Central memory CD4-positive, alpha-beta T cell (primary cell): ENCODE results near the gene CWC22.
"Not testable (repeated sequence)": the region's sequence is repeated elsewhere in the genome, so short reads cannot be mapped to it uniquely, and the experiment has no call there.

Experiments
- DNase-seq: peaks from one replicate; pipeline ENCODE4 v3.0.0; 2022
- total RNA-seq, 3 experiments: gene quantifications; one replicate each; lab custom pipeline; 2026; lab: John Stamatoyannopoulos, UW

Gene CWC22
- total RNA-seq, result 42.8 to 72.6 (median 50.8) reads per million in 3 experiments

- peak; percentile 89 for DNase-seq
Observed at GRCh38 chr2:180006781-180007579, at the start of gene CWC22. Gene CWC22 (minus strand): TSS chr2:180007297. CDS start chr2:179993341, 13,956 bp downstream.

- DNase-seq, result no peak
Observed at GRCh38 chr2:180056367-180057118, 49.4 kb upstream of the CWC22 start.

GRCh38 chr2:180054576-180054975 is 47.5 kb upstream of the CWC22 start:
- not testable (repeated sequence) for DNase-seq

DNA sequence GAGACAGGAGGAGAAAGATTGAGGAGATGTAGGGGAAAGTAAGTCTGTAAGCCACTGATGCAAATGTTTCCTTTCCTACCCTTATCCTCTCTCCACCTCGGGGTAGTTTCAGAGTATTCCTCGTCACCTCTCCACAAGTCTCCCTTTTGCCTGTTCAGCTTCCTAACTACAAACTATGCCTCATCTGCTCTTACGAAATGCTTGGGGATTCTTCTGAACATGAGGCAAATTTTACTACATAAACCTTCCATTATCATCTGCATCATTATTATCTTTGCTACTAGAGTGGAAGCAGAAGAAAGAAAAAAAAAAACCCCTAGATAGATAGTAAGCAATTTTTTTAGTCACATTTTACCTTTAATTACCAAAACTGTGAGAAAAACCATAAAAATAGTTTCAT is 43.1 kb upstream of the CWC22 start:
- no peak for DNase-seq

- DNase-seq, result no peak
Observed at GRCh38 chr2:180048251-180048650, 41.2 kb upstream of the CWC22 start.

DNA sequence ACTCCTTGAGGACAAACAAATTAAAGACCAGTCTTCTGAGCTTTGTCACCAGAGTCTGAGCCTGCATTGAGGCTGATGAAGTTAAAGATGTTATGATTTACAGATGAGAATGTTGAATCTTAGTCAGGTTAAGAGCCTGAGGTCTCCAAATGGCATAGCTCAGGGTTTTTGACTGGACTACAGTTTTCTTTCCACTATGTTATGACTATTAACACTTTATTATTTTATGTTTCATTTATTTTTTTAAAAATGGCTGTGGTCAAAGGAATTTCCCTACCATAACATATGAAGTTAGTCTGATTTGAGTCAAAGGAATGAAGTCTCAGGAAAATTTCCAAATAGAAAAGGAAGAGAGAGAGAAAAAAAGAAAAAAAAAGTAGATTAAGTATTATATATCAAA is 39.7 kb upstream of the CWC22 start:
- no peak for DNase-seq

- DNase-seq, result no peak
Observed at GRCh38 chr2:180046202-180046601, 39.1 kb upstream of the CWC22 start.

DNA sequence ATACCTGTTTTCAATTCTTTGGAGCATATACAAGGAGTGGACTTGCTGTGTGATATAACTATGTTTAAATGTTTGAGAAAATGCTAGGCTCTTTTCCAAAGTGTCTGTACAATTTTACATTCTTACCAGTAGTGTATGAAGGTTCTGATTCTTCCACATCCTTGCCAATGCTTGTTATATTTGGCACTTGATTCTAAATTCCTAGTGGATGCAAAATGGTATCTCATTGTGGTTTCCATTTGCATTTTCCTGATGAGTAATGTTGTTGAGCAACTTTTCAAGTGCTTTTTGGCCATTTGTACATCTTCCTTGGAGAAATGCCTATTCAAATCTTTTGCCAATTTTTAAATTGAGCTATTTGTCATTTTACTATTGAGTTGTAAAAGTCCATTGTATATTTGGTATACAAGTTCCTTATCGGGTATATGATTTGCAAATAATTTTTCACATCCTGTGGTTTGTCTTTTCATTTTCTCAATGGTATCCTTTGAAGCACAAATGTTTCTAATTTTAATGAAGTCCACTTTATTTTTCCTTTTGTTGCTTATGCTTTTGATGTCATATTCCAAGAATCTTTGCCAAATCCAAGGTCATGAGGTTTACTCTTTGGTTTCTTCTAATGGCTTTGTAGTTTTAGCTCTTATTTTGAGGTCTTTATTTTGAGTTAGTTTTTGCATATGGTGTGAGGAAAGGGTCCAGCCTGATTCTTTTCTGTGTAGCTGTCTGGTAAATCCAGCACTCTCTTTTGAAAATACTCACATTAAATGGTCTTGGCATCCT is 33.2 kb upstream of the CWC22 start:
- no peak for DNase-seq

GRCh38 chr2:180038997-180039396 is 31.9 kb upstream of the CWC22 start:
- DNase-seq, result no peak

DNA sequence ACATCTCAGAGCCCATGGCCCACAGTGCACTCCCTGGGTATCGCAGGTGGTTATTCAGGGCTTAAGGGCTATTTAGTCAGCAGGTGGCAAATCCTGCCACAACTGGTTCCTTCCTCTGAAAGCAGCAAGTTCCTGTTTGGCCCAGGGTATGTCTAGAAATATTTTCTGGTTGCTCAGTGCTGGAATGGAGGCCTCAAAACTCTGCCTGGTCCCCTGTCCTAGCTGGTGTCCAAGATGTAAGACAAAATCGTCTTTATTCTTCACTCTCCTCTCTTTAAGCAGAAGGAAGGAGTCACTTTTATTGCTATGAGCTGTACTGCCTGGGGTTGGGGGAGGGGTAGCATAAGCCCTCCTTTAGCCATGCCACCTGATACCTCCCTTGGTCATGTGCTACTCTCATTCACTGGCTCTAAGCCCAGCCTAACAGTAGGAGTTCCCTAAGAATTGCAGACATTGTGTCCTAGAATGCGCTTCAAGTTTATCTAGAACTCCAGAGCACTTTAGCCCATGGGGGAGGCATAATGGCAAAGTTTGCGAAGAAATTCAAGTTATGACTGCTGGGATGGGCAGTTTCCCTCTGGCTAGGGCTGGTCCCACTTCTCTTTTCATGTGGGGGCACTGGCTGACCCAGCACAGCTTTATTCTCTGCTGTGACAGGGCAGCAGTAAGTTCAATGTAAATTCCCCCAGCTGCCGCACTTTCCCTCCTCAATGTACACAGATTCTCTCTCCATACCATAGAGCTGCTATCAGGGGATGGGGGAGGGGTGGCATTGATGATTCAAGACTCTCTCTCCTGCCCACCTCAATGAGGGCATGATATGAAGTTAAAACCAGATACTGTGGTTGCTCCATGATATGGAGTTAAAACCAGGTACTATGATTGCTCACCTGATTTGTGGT is 27.1 kb upstream of the CWC22 start:
- DNase-seq, result no peak

DNA sequence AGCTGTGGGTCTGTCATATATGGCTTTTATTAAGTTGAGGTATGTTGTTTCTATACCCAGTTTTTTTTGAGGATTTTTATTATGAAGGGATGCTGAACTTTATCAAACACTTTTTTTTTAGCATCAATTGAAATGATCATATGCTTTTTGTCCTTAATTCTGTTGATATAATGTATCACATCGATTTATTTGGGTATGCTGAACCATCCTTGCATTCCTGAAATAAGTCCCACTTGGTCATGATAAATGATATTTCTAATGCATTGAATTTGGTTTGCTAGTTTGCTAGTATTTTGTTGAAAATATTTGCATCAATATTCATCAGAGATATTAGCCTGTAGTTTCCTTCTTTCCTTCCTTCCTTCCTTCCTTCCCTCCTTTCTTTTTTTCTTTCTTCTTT is 22.5 kb upstream of the CWC22 start:
- DNase-seq, result no peak

- no peak for DNase-seq
Observed at GRCh38 chr2:180021850-180022249, 14.8 kb upstream of the CWC22 start.

DNA sequence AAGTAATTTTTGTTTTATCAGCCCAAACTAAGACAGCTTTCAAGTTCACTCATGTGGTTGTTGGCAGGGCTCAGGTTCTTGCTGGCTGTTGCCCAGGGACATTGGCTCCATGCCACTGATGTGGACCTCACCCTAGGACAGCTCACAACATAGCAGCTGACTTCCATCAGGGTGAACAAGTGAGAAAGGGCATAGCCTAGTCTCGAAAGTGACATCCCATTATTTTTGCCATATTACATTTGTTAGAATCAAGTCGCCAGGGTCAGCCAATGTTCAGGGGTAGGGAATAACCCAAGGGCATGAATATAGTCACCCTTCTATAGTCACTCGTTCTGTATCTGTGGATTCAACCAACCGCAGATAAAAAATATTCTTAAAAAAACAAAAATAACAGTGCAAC is 10.7 kb upstream of the CWC22 start:
- no peak for DNase-seq

DNA sequence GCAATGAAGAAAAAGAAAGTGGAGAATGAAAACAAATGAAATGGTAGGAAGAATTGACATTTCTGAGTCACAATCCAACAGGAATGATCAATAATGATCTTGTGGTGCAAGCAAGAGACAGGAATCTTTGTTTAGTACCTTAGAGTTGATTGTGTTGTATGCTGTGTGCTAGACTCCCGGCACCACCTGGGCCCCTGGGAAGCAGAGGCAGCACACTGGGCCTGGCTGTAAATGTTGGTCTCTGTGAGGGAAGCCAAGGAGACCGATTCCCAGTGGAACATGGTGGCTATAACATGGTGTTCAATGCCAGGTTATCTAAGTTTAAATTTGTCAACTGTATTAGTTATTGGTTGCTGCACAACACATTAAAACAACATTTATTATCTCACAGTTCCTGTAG is 9.8 kb upstream of the CWC22 start:
- DNase-seq, result no peak

- no peak for DNase-seq
Observed at GRCh38 chr2:180015951-180016709, 9.0 kb upstream of the CWC22 start.

- DNase-seq, result no peak
Observed at GRCh38 chr2:180012523-180012922, 5.4 kb upstream of the CWC22 start.

DNA sequence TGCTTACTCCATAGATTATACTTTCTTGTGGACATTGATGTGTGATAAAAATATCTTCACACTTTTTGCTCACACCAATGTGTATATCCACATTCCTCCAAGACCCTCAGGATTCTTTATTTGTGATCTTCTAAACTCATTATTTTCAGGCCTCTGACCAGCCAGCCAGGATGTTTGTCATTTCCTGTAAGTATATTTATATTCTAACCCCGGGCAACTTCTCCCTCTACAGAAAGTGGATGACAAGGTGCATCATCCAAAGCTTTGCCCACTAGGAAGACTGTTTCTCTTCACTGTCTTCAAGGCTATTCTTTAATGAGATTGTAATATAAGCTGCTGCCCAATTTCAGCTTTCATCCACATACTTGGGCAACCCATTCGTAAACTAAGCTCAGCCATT is 3.6 kb upstream of the CWC22 start:
- DNase-seq, result no peak

DNA sequence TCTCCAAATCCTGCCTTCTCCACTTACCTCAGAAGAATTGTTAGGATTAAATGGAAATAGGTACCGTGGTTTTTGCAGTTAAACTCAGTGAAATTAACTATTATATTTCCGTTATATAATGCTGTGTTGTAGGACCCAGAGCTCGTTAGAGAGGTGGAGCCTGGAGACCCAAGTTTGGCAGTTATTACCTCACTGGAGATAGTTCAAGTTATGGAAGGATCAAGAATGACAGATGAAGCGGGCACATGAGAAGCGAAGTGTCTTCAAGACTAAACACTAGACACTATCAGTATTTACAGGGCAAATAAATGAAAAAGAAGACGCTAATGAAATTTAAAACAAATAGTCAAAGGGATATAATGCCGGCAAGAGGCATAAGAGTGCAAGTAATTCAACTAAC is 866 bp downstream of the CWC22 start:
- no peak for DNase-seq

- not testable (repeated sequence) for DNase-seq
Observed at GRCh38 chr2:180005465-180005864, 1.6 kb downstream of the CWC22 start.

DNA sequence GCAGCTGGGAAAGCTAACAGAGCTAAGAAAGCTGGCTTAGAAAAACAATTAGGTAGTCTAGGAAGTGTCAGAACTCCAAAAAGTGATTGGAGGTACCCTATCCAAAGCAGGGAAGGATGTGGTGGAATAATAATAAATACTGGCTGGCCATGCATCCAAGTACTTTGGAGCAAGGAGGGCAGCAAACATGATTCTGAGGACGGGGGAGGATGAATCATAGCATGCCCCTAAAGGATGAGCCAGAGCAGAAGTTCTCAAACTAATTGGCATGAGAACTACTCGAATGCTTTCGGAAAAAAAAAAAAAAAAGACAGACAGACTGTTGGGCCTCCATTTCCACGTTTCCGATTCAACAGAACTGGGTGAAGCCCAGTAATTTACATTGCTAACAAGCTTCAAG is 2.4 kb downstream of the CWC22 start:
- no peak for DNase-seq

GRCh38 chr2:180003559-180003958 is 3.5 kb downstream of the CWC22 start:
- DNase-seq, result no peak
